ENCODE results near the gene H1-8.

H1-8 gene

DNA sequence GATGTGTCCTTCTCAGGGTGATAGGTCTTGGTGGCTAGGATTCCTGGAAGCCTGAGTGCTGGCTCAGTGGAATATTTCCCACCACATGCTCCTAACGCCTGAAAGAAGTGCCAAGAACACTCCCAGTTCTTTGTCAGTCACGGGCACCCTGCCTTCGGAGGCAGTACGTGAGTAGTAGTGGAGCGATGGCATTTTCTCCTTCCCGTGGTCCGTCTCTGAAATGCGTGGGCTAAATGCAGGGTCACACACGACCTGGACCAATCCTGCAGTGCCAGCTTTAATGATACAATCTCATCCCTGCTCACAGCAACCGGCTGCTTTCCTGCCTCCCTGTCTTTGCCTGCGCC is 14.5 kb downstream of the H1-8 start:
- DNase-seq, result no peak

DNA sequence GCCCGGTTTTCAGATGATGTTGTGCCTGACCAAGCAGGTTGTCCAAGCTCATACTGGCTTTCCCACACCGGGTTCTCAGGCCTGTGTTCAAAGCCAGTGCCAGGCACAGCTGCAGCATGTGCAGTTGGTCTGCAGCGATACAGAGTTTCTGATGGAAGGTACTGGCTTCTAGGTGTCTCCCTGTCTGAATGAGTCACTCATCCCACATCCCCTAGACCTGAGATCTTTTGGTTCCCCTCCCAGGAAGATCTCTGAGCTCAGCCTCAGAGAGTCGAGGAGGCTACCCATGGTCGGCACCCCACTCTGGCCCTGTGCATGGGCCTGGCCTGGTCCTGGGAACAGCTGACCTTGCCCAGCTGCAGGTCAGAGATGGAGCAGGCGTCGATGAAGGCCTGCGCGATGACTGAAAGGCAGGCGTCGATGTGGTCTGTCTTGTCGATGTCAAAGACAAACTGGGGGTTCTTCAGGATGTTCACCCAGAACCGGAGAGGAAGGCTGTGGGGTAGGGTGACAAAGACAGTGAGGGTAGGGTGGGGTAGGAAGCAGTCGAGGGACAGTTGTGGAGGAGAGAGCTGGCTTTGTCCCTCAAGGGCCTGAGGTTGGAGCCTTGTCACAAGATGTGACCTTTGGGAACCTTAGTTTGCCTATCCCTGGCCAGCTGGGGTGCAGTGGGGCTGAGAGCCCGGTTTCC is 15.3 kb downstream of the H1-8 start:
- DNase-seq, result no peak

- no peak for DNase-seq
These were observed 16.0 kb downstream of the H1-8 start for GRCh38 chr3:129558772-129559564.

DNA sequence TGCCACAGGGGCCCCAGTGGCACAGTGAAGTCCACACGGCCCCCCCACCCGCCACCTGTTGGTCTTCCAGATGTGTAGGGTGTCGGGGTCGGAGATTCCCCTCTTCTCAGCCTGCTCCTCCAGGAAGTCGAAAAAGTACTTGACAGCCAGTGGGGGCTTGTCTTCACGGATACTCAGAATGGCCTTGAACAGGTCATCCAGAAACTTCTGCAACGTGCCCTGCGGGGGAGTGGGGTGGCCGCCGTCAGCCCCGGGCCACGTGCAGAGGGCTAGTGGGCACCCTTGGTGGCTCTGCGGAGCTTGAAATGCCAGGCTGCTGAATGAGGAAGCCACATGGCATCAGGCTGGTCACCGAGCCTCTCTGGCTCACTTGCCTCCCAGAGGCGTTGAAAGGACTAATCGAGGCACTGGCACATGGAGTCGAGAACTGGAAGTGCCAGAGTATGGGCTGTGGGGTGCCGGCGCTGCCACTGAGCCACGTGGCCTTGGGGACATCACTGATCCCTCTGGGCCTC is 16.6 kb downstream of the H1-8 start:
- DNase-seq, result no peak

- no peak for DNase-seq
These were observed 17.4 kb downstream of the H1-8 start for GRCh38 chr3:129560269-129560787.

- DNase-seq, result no peak
These were observed 18.1 kb downstream of the H1-8 start for GRCh38 chr3:129560911-129561594.

GRCh38 chr3:129561619-129562248 is 18.8 kb downstream of the H1-8 start:
- DNase-seq, result no peak

DNA sequence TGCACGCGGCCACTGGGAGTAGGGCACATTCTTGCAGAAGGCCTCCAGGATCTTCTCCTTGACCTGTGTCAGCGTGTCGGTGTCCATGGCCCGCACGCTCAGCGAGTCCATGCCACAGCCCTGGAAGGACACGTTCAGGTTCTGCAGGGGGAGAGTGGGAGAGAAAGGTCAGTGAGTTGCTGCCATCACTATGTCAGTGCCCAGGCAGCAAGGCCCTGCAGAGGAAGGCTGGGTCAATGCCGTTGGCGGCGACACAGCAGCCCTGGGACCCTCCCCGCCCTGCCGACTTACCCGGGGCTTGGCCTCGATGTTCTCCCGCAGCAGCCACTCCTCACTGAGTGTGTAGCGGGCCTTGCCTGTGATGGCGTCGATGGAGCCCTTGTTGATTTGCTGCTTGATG is 19.8 kb downstream of the H1-8 start:
- DNase-seq, result no peak

DNA sequence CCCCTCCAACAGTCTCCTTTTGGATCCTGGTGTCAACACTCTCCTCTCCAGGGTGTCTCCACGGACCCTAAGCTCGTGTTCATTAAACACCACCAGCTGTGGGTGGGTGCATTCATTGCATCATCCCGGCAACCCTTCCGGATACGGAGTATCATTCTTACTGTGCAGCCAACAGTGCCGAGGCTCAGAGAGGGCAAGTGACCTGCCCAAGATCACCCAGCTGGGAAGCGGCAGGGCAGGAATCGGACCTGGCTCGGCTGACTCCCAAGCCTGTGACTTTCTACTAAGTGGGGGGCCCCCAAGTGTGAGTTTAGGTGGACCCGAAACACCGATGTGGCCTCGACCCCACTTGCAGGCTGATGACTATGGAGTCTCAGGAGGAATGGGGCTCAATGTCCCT is 20.4 kb downstream of the H1-8 start:
- no peak for DNase-seq

GRCh38 chr3:129563850-129564535 is 21.0 kb downstream of the H1-8 start:
- DNase-seq, result no peak

DNA sequence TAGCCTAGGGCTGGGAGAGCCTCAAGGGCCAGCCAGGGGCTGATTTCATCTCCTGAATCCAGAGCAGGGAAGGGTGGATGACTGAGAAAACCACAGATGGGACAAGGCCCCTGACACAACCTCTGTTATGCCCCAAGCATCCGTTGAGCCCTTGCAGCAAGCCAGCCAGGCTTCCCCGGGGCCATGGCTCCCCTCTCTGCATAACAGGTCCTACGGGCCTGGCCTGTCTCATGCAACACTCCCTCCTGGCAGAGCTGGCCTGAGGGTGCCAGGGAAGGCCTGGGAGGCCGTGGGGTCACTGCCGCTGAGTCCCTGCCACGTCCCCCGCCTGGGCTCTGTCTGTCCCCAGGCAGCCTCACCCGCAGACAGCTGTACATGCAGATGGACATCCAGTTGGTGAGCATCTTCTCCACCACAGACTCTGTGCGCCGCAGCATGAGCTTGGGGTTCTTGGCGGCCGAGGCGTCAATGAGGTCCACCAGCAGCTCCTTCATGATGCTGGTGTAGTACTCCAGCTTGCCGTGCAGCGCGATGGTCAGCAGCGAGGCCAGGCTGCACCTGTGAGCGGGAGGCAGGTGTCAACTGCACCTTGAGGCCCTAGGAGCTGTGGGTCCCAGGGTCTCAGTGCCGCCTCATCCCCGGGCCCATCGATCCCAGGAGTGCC is 22.1 kb downstream of the H1-8 start:
- no peak for DNase-seq

DNA sequence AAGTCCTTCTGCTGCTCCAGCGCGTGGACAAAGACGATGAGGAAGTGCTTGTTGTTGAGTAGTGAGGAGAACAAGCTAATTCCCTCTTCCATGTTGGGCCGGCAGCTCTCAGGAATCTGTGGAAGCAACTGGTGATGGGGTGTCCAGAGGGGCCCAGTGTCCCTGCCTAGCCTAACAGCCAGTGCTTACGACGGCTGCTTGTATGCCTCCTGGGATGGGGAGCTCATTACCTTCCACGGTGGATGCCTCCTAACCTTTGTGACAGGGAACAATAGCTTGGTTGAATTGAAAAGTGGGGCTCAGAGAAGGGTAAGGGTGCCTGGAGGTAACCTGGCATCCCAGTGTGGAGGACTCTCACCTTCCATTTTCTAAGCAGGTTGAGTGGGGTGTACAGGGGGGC is 22.9 kb downstream of the H1-8 start:
- DNase-seq, result no peak

DNA sequence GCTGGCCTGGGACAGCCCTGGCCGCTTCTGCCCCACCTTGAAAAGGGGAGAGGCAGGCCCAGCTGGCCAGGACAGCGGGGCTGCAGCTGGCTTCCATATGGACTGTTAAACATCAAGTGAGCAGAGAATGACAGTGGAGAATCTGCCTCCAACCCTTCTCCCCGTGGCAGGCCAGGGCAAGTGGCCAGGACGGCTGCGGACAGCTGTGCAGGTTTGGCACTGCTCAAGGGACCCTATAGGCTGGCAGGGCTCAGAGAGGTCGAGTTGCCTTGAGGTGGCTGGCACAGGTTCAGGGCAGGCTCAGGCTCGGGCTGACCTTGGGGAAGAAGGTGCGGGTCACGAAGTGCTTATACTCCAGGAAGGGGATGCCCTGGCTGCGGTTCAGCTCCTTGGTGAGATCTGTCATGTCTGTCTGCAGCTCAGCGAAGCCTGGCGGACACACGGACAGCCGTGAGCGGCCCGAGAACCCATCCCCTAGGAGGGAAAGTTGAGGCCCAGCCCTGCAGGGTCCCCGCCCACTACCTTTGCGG is 24.3 kb downstream of the H1-8 start:
- no peak for DNase-seq

DNA sequence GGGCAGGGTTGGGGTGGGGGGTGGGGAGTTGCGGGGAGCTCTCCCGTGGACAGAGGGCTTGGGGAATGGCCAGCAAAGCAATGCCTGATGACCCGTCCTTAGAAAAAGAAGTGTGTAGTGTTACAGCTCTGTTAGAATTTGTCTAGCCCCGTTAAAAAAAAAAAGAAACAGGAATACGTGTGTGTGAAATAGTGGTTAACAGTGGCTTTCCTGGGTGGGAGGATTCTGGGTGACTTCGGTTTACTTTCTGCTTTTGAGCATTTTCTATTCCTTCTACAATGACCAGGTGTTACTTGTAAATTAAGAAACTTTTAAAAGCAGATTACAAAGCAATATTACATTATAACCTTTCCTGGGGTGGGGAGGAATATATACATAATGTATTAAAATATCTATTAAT is 25.0 kb downstream of the H1-8 start:
- no peak for DNase-seq

DNA sequence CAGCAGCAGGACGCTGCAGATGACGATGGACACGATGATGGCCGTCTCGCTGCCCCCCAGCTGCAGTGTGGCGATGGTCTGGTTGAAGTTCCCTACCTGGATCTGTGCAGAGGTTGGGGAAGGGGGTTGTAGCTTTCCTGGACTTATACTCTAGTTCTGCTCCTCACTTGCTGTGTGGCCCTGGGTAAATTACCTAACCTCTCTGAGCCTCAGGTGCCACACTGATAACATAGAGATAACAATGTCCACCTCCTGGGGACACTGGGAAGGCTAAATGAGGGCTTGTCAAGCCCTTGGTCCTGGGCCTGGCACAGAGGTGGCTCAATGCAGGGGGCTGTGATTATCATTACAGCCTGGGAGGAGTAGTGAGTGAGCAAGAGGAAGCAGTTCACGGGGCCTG is 26.9 kb downstream of the H1-8 start:
- DNase-seq, result no peak

DNA sequence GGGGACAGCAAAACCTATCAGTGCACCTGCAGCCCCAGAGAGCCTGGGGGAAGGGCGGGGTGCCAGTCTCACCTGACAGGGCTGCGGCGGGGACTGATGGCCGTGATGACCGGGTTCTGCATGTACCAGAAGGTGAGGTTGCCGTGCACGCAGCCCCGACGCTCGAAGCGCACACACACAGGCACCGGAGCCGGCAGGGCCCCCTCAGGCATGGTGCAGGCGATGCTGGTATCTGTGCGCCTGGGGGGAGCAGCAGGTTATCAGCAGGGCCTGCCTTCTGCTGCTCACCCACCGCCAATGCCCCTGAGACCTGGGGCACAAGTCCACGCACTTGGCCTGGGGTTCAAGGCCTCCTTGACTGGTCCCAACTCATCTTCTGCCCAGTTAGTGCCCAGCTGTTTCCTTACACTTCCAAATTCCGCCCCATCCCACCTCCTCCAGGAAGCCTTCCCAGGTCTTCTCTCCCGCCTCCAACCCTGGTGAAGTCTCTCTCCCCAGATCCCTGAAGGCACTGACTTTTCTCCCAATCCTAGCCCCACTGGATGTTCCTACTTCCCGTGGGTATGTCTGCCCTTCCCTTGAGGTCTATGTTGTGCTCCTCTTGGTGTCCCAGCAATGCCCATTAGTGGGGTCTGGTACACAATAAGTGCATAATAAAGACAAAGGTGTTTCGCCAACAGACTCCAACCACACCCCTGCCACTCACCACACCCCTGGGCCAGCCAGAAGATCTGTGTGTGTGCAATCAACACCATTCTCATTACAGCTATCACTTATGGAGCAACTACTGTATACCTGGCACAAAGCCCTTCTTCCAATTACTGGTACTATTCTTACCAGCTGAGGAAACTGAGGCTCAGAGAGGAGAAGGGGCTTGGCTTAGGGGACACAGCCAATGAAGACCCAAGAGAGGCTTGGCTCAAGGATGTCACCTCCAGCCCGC is 28.9 kb downstream of the H1-8 start:
- no peak for DNase-seq

DNA sequence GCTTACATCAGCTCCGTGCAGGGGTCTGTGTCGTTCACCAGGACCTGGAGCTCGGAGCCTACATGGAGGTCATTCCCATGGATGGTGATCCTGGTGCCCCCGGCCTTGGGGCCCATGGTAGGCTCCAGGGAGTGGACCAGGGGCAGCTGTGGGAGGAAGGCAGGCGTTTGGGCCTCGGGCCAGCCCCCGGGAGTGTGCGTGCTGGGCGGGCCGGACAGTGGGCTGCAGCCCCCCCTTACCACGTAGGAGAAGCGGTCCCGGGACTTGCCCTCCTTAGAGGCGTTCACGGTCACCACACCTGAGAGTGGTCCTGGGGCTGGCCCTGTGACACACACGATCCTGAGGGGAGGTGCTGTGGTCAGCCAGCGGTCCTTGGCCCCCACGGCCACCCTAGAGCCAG is 29.6 kb downstream of the H1-8 start:
- DNase-seq, result no peak

GRCh38 chr3:129573493-129573892 is 30.5 kb downstream of the H1-8 start:
- DNase-seq, result no peak

GRCh38 chr3:129574206-129574605 is 31.2 kb downstream of the H1-8 start:
- DNase-seq, result no peak

DNA sequence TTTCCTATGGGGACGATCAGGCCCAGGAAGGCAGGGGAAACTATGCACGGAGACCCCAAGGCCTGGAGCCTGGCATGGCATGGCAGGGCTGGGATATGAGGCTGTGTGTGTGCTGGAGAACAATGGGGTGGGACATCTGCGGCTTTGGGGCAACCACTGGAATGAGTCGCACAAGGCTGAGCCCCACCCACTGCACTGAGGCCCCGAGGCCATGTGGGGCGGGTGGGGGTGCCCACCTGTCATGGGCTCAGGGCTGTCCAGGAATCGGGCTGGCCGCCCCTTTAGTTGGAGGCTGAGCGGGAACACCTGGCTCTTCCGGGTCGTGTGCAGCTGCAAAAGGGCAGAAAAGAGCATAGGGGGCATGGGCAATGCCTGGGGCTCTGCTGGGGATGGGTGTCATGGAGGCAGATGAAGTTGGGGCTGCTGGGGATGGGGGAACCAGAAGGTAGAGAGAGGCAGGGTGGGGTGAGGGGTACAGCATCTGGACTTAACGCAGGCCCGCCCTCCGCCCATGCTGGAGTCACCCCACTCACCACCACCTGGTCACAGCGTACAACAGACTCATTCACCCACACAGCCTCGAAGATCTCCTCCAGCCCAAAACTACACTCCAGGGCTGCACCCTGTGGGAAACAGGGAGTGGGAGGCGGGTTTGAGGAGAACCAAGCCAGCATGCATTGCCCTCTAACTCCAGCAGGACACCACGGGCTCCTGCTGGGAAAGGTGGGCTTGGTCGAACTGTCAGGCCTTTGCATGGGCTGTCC is 32.4 kb downstream of the H1-8 start:
- no peak for DNase-seq
